ENCODE data around the gene CACNG1. TPM values are rescaled to one million over a fixed set of nuclear protein-coding genes. Genes with fewer than 3 reads are reported as not detected.
"Not testable (repeated sequence)": the region's sequence is repeated elsewhere in the genome, so short reads cannot be mapped to it uniquely, and the experiment has no call there.

The CACNG1 gene
- total RNA-seq, 1 experiment from 2014 or later: not detected

DNA sequence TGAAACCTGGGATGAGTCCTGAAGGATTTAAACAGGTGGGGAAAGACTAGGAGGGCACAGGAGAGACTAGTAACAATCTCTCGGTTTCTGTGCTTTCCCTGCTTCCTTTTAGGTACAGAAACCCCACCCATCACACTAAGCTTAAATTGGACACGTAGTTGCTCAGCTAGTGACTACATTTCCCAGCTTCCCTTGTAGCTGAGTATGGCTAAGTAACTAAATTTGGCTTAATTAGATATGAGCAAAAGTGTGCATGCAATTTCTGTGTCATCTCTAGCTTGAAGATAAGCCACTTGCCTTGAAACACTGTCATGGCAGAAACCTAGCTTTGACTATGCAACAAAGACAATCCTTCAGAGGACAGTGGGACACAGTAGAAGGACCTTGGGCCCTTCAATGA is 36.5 kb downstream of the CACNG1 start:
- Histone ChIP-seq H3K9me3 (ENCODE audit: low read length) (no peaks in the 10 kb centered on the region), H3K4me3 (ENCODE audit: low read length) (no peak overlapping the region), H3K4me2 (ENCODE audit: low read depth, low read length, poor library complexity, severe bottlenecking) (no peak overlapping the region), H3K36me3 (ENCODE audit: insufficient read depth, low read length) (peaks cover 5% of the 10 kb centered on the region; the same call in 1 of the 2 replicates), H3K9ac (ENCODE audit: low read length) (no peak overlapping the region), H4K20me1 (ENCODE audit: insufficient read depth, low read depth, low read length) (no peaks in the 10 kb centered on the region), H3K9me2 (replicated peaks; ENCODE audit: insufficient read depth, low read length) (no peaks in the 10 kb centered on the region), H3K79me2 (ENCODE audit: low read length) (peaks cover 27% of the 10 kb centered on the region), H3K4me1 (ENCODE audit: low read length) (peaks cover 8% of the 10 kb centered on the region), H3K27me3 (ENCODE audit: low read length) (no peaks in the 10 kb centered on the region), H2AFZ (ENCODE audit: low read length) (no peak overlapping the region), H3K27ac (ENCODE audit: low read length) (no peak overlapping the region)
- DNase-seq: no peak

DNA sequence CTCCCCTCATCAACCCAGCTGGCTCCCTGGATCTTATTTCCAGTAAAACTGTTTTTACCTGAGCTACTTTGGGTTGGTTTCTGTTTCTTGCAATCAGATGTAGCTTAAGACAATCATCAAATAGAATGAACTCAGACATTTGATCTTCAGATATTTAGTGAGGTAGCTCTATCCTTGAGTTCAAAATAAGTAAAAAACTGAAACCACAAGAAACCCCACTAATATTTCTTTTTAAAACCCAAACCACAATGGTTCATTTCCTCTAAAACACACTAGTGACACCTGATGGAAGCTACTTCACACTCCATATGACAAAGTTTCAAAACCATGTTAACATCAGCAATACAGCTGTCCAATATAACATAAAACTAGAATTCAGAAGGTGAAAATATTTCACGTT is 37.8 kb downstream of the CACNG1 start:
- H3K9me2 ChIP-seq (replicated peaks; ENCODE audit: insufficient read depth, low read length): no peaks in the 10 kb centered on the region
- H3K4me3 ChIP-seq (ENCODE audit: low read length): no peak overlapping the region
- H3K9ac ChIP-seq (ENCODE audit: low read length): no peak overlapping the region
- no peaks in the 10 kb centered on the region for H3K9me3 ChIP-seq (ENCODE audit: low read length)
- H3K79me2 ChIP-seq (ENCODE audit: low read length): peaks cover 37% of the 10 kb centered on the region
- peak; percentile 45 for DNase-seq
- H3K4me1 ChIP-seq (ENCODE audit: low read length): peaks cover 8% of the 10 kb centered on the region
- H2AFZ ChIP-seq (ENCODE audit: low read length): no peak overlapping the region
- H3K27ac ChIP-seq (ENCODE audit: low read length): no peak overlapping the region
- H3K36me3 ChIP-seq (ENCODE audit: insufficient read depth, low read length): peaks cover 8% of the 10 kb centered on the region
- no peaks in the 10 kb centered on the region for H4K20me1 ChIP-seq (ENCODE audit: insufficient read depth, low read depth, low read length)
- no peaks in the 10 kb centered on the region for H3K27me3 ChIP-seq (ENCODE audit: low read length)
- no peak overlapping the region for H3K4me2 ChIP-seq (ENCODE audit: low read depth, low read length, poor library complexity, severe bottlenecking)

DNA sequence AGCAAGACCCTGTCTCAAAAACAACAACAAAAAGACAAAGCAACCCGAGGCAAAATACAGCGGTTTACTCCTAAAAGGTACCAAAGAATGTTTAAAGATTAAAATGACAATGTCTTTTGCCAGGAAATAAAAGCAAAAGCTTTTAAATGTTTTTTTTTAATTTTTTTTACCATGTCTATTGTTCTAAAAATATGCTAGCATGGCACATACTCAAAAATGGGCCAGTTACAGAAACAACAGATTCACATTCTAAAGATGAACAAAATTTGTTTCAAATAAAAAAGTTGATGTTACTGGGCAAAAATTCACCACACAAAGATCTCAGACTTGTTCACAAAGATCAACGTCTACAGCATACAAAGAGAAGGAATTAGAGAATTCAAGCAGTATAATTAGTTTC is 41.1 kb downstream of the CACNG1 start:
- Histone ChIP-seq H3K27ac (ENCODE audit: low read length) (no peak overlapping the region), H2AFZ (ENCODE audit: low read length) (no peak overlapping the region), H3K4me3 (ENCODE audit: low read length) (no peak overlapping the region), H3K79me2 (ENCODE audit: low read length) (peaks cover 56% of the 10 kb centered on the region), H3K4me1 (ENCODE audit: low read length) (peaks cover 8% of the 10 kb centered on the region), H3K27me3 (ENCODE audit: low read length) (no peaks in the 10 kb centered on the region), H3K9ac (ENCODE audit: low read length) (no peak overlapping the region), H3K9me3 (ENCODE audit: low read length) (no peaks in the 10 kb centered on the region), H4K20me1 (ENCODE audit: insufficient read depth, low read depth, low read length) (no peaks in the 10 kb centered on the region), H3K36me3 (ENCODE audit: insufficient read depth, low read length) (peaks cover 7% of the 10 kb centered on the region), H3K4me2 (ENCODE audit: low read depth, low read length, poor library complexity, severe bottlenecking) (no peak overlapping the region), H3K9me2 (replicated peaks; ENCODE audit: insufficient read depth, low read length) (no peaks in the 10 kb centered on the region)
- DNase-seq: no peak

DNA sequence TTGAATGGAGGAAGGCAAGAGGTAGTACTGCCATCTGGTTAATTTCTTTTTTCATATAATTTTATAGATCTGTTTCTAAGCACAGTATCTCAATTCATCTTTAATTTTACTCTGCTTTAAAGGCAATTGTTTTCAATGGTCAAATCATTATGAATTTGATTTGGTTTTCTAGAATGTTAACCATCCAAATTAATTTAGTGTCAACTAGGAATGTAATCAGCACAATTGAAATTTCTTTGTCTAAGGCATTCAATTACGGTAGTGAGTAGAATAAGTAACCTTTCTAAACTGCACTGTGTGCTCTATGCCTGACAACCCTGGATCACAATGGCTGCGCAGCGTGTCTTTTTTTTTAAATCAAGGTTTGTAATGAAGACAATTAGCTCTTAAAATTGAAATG is 44.3 kb downstream of the CACNG1 start:
- peaks cover 4% of the 10 kb centered on the region; the same call in 1 of the 2 replicates for H3K4me1 ChIP-seq (ENCODE audit: low read length)
- H3K9me3 ChIP-seq (ENCODE audit: low read length): no peaks in the 10 kb centered on the region
- no peak for DNase-seq
- H3K4me3 ChIP-seq (ENCODE audit: low read length): no peak overlapping the region
- no peaks in the 10 kb centered on the region for H3K27me3 ChIP-seq (ENCODE audit: low read length)
- peaks cover 17% of the 10 kb centered on the region for H3K36me3 ChIP-seq (ENCODE audit: insufficient read depth, low read length)
- no peaks in the 10 kb centered on the region for H3K9me2 ChIP-seq (replicated peaks; ENCODE audit: insufficient read depth, low read length)
- no peak overlapping the region for H2AFZ ChIP-seq (ENCODE audit: low read length)
- H4K20me1 ChIP-seq (ENCODE audit: insufficient read depth, low read depth, low read length): no peaks in the 10 kb centered on the region
- H3K4me2 ChIP-seq (ENCODE audit: low read depth, low read length, poor library complexity, severe bottlenecking): no peak overlapping the region
- no peak overlapping the region for H3K9ac ChIP-seq (ENCODE audit: low read length)
- no peak overlapping the region for H3K27ac ChIP-seq (ENCODE audit: low read length)
- peaks cover 68% of the 10 kb centered on the region for H3K79me2 ChIP-seq (ENCODE audit: low read length)

DNA sequence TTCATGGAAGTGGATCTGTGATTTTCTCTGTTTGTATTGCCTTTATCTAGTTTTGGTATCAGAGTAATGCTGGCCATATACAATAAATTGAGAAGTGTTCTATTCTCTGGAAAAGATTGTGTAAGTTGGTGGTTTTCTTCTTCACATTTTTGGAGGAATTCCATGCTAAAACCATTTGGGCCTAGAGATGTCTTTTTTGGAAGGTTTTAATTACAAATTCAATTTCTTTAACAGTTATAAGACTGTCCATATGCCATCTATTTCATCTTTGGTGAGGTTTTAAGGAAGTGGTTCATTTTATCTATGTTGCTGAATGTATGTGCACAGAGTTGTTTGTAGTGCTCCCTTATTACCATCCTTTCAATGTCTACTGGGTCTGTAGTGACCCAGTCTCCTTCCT is 46.0 kb downstream of the CACNG1 start:
- H3K4me2 ChIP-seq (ENCODE audit: low read depth, low read length, poor library complexity, severe bottlenecking): no peak overlapping the region
- H2AFZ ChIP-seq (ENCODE audit: low read length): no peak overlapping the region
- H3K9me2 ChIP-seq (replicated peaks; ENCODE audit: insufficient read depth, low read length): no peaks in the 10 kb centered on the region
- H4K20me1 ChIP-seq (ENCODE audit: insufficient read depth, low read depth, low read length): no peaks in the 10 kb centered on the region
- H3K79me2 ChIP-seq (ENCODE audit: low read length): peaks cover 72% of the 10 kb centered on the region
- no peak overlapping the region for H3K27ac ChIP-seq (ENCODE audit: low read length)
- no peak overlapping the region for H3K9ac ChIP-seq (ENCODE audit: low read length)
- H3K4me3 ChIP-seq (ENCODE audit: low read length): no peak overlapping the region
- H3K36me3 ChIP-seq (ENCODE audit: insufficient read depth, low read length): peaks cover 17% of the 10 kb centered on the region
- DNase-seq: no peak
- H3K9me3 ChIP-seq (ENCODE audit: low read length): no peaks in the 10 kb centered on the region
- no peaks in the 10 kb centered on the region for H3K27me3 ChIP-seq (ENCODE audit: low read length)
- no peaks in the 10 kb centered on the region for H3K4me1 ChIP-seq (ENCODE audit: low read length)

DNA sequence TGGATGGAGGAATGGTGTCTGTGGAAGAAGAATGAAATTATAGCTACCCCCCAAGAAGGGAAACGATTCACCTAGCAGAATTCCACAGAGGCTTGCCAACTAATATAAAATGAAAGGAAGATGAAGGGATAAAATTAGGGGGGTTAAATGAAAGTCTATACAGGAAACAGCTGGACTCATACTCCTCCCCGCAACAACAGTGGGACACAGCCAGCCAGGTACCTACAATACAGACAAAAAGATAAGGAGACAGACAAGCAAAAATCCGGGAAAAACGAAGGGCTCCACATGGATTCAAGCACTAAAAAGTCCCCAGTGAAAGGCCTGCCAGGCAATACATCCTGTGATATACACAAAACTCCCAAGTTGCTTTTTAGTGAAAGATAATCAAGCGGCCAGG is 47.9 kb downstream of the CACNG1 start:
- Histone ChIP-seq H3K27ac (ENCODE audit: low read length) (no peak overlapping the region), H3K27me3 (ENCODE audit: low read length) (no peaks in the 10 kb centered on the region), H3K4me3 (ENCODE audit: low read length) (no peak overlapping the region), H3K4me1 (ENCODE audit: low read length) (no peaks in the 10 kb centered on the region), H4K20me1 (ENCODE audit: insufficient read depth, low read depth, low read length) (no peaks in the 10 kb centered on the region), H2AFZ (ENCODE audit: low read length) (no peak overlapping the region), H3K9me3 (ENCODE audit: low read length) (no peaks in the 10 kb centered on the region), H3K79me2 (ENCODE audit: low read length) (peaks cover 73% of the 10 kb centered on the region), H3K4me2 (ENCODE audit: low read depth, low read length, poor library complexity, severe bottlenecking) (no peak overlapping the region), H3K9ac (ENCODE audit: low read length) (no peak overlapping the region), H3K36me3 (ENCODE audit: insufficient read depth, low read length) (peaks cover 14% of the 10 kb centered on the region; the same call in 1 of the 2 replicates), H3K9me2 (replicated peaks; ENCODE audit: insufficient read depth, low read length) (no peaks in the 10 kb centered on the region)
- no peak for DNase-seq

DNA sequence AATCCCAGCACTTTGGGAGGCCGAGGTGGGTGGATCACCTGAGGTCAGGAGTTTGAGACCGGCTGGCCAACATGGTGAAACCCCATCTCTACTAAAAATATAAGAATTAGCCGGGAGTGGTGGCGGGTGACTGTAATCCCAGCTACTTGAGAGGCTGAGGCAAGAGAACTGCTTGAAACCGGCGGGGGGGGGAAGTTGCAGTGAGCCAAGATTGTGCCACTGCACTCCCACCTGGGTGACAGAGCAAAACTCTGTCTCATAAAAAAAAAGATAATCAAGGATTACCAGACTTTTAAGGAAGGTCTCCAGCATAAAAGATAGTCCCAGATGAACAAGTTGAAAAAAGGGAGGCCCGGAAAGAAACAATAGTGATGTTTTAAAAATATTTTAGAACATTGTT is 48.4 kb downstream of the CACNG1 start:
- not testable (repeated sequence) for DNase-seq; H3K4me1 ChIP-seq (ENCODE audit: low read length); H3K9ac ChIP-seq (ENCODE audit: low read length); H4K20me1 ChIP-seq (ENCODE audit: insufficient read depth, low read depth, low read length); H3K27ac ChIP-seq (ENCODE audit: low read length); H3K27me3 ChIP-seq (ENCODE audit: low read length); H2AFZ ChIP-seq (ENCODE audit: low read length); H3K4me3 ChIP-seq (ENCODE audit: low read length); H3K4me2 ChIP-seq (ENCODE audit: low read depth, low read length, poor library complexity, severe bottlenecking); H3K9me3 ChIP-seq (ENCODE audit: low read length); H3K9me2 ChIP-seq (replicated peaks; ENCODE audit: insufficient read depth, low read length)
- peaks cover 74% of the 10 kb centered on the region for H3K79me2 ChIP-seq (ENCODE audit: low read length)
- peaks cover 14% of the 10 kb centered on the region; the same call in 1 of the 2 replicates for H3K36me3 ChIP-seq (ENCODE audit: insufficient read depth, low read length)

DNA sequence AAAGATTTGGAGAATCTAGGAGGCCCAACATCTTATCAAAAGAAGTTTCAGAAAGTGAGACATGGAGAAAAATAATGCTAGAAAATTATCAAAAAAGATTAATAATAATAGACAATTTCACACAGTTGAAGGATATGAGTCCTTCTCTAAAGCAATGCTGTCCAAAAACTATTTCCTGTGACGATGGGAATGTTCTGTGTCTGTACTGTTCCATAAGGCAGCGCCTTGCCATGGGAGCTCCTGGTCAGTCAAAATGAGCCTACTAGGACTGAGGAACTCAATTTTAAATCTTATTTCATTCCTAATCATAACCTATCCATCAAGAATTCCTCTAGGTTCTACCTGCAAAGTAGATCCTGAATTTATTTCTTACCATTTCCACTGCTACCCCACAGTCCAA is 49.0 kb downstream of the CACNG1 start:
- Histone ChIP-seq H3K9ac (ENCODE audit: low read length) (no peak overlapping the region), H3K4me1 (ENCODE audit: low read length) (no peaks in the 10 kb centered on the region), H4K20me1 (ENCODE audit: insufficient read depth, low read depth, low read length) (no peaks in the 10 kb centered on the region), H3K4me3 (ENCODE audit: low read length) (no peak overlapping the region), H3K9me2 (replicated peaks; ENCODE audit: insufficient read depth, low read length) (no peaks in the 10 kb centered on the region), H3K27me3 (ENCODE audit: low read length) (no peaks in the 10 kb centered on the region), H2AFZ (ENCODE audit: low read length) (no peak overlapping the region), H3K36me3 (ENCODE audit: insufficient read depth, low read length) (peaks cover 14% of the 10 kb centered on the region; the same call in 1 of the 2 replicates), H3K4me2 (ENCODE audit: low read depth, low read length, poor library complexity, severe bottlenecking) (no peak overlapping the region), H3K79me2 (ENCODE audit: low read length) (peaks cover 73% of the 10 kb centered on the region), H3K9me3 (ENCODE audit: low read length) (no peaks in the 10 kb centered on the region), H3K27ac (ENCODE audit: low read length) (no peak overlapping the region)
- DNase-seq: no peak

DNA sequence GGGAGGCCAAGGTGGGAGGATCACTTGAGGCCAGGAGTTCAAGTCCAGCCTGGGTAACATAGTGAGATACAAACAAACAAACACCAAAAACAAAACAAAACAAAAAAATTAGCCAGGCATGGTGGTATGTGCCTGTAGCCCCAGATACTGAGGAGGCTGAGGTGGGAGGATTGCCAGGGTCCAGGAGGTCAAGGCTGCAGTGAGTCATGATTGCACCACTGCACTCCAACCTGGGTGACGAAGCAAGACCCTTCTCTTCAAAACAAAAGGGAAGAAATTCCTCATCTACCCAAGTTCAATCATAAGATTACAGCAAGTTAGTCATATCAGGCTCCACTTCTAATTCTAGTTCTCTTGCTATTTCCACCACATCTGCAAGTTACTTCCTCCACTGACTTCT is 50.9 kb downstream of the CACNG1 start:
- not testable (repeated sequence) for H4K20me1 ChIP-seq (ENCODE audit: insufficient read depth, low read depth, low read length); H3K27ac ChIP-seq (ENCODE audit: low read length)

More for the DNA sequence above, 50.9 kb downstream of the CACNG1 start:
- H3K4me2 ChIP-seq (ENCODE audit: low read depth, low read length, poor library complexity, severe bottlenecking); H3K27me3 ChIP-seq (ENCODE audit: low read length); H3K4me1 ChIP-seq (ENCODE audit: low read length); H3K9me2 ChIP-seq (replicated peaks; ENCODE audit: insufficient read depth, low read length); H3K9me3 ChIP-seq (ENCODE audit: low read length); H3K4me3 ChIP-seq (ENCODE audit: low read length); H3K9ac ChIP-seq (ENCODE audit: low read length); DNase-seq; H2AFZ ChIP-seq (ENCODE audit: low read length): not testable (repeated sequence)
- Histone ChIP-seq H3K36me3 (ENCODE audit: insufficient read depth, low read length) (peaks cover 11% of the 10 kb centered on the region; the same call in 1 of the 2 replicates), H3K79me2 (ENCODE audit: low read length) (peaks cover 78% of the 10 kb centered on the region)

Data from Karpas-422 (cell line).